ENCODE measurements around the gene DROSHA.

DNA sequence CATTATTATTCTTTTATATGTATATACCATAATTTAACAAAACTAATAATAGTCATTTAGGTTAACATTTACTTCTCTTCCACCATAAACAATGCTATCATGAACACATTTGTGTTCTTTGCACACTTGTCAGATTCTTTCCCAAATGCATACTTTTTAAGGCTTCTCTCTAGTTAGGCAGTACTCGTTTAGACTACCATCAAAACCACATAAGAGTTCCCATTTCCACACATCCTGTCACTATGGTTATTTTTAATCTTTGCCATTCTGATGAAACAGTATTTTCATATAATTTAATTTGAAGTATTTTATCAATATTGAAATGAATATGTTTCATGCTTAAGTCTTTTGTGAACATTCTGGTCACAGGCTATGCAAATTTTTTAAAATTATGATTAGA, 15.1 kb downstream of the DROSHA start:
- TF ChIP-seq GATA2 (IDR thresholded peaks at IDR 0.05; ENCODE audit: low read depth, low read length) (no peak), GATA3 (IDR thresholded peaks at IDR 0.05; ENCODE audit: low read depth, low read length) (no peak)
